Activated CD4-positive, alpha-beta T cell treated with anti-CD3 and anti-CD28 coated beads, Interleukin-2, Interleukin-4, amounts not matched to agents 100 ng/mL and 50 ng/mL, durations not matched to agents 16 hours and 8 hours (primary cell): Measurements from ENCODE around the gene FOXQ1.
"Not testable (repeated sequence)": the region's sequence is repeated elsewhere in the genome, so short reads cannot be mapped to it uniquely, and the experiment has no call there.

Experiments
- DNase-seq: peaks from one replicate; pipeline ENCODE4 v3.0.0-alpha.2; 2020; ENCODE audit warnings: low spot score

The FOXQ1 gene

DNA sequence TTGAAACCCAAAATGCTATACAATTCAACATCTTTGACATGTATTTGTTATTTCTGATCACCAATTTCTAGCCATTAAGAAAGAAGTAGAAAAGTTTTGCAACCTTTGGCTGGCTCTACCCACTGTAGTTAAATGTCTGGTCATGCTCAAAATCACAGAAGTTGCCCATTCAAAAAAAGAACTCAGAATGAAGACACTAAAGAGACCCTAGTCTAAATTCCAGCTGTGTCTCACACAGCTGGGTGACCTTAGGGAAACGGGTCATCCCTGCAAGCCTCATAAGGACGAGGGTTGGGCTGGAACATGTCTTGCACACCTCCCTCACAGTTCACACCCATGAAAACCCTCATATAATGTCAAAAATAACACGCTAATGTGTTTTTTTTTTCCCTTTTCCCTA, 10.3 kb downstream of the FOXQ1 start:
- DNase-seq: no peak

GRCh38 chr6:1322696-1323219, 10.9 kb downstream of the FOXQ1 start:
- DNase-seq: no peak

DNA sequence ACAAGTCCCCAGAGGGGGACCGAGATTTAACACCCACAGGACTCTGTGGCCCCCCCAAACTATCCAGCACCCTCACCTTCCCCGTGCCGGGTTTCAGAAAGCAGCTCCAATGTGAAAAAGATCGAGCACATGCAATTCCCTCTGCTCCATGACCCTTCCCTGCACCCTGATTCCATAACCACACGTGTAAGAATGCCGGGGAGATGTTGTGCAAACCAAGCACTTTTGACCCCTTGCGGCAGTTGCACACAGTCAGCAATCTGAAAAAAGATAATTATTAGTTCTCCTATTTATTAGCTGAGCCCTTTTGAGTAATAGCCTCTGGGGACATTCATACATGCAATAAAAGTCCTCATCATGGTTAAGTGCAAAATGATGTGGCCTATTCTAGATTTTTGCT, 13.0 kb downstream of the FOXQ1 start:
- no peak for DNase-seq

DNA sequence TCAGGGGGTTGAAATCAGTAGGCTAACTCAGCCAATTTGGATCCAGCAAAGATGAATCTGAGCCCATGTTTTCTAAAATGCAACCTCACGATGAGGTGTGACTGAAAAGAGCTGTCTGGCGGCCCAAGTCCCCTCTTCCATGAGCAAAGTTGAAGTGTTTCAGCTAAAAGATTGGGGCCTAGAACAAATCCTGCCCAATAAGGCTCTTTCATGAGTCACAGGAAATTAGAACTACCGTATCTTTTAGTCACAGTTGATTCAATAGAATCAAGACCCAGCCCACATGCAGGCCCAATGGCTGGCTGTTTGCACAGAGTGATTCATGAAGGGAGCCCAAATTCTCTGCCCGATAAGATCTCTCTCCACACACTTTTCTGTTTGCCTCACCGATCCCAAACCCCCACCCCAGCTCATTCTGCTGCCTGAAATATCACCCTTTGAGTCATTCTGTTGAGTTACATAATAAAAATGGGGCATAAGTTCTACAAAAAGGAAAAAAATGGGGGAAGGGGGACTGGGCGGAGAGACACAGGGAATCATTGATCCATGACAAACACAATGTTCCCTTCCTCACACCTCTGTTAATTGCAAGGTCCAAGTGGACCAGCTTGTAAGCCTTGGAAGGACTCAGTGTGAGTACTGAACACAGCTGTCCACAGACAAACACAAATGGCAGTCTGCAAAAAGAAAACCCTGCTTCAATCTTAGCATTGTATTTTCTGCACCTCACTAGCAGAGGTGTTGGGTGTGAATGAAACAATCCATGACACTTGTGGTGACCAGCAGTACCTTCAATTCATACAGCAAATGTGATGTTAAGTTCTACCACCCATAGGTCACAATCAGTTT, 13.8 kb downstream of the FOXQ1 start:
- no peak for DNase-seq

- DNase-seq: no peak
Observed at GRCh38 chr6:1326535-1327121, 14.7 kb downstream of the FOXQ1 start.

DNA sequence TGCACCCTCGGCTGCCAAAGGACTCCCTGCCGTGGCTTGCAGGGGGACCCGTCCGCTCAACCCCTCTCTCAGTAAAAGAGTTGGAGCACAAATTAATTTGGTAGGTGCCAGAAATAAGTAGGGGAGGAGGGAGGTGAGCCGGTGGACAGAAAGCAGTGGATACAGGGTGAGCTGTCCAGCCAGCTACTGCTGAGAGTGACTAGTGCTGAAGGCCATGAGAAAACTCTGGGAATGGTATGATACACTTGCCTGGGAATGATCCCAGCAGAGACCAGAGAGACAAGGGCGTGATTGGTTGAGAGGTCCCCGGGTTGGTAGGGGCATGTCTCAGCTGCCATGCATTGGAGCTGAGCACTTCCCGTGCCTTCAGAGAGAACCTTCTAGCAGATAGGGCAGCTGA, 15.7 kb downstream of the FOXQ1 start:
- DNase-seq: no peak

DNA sequence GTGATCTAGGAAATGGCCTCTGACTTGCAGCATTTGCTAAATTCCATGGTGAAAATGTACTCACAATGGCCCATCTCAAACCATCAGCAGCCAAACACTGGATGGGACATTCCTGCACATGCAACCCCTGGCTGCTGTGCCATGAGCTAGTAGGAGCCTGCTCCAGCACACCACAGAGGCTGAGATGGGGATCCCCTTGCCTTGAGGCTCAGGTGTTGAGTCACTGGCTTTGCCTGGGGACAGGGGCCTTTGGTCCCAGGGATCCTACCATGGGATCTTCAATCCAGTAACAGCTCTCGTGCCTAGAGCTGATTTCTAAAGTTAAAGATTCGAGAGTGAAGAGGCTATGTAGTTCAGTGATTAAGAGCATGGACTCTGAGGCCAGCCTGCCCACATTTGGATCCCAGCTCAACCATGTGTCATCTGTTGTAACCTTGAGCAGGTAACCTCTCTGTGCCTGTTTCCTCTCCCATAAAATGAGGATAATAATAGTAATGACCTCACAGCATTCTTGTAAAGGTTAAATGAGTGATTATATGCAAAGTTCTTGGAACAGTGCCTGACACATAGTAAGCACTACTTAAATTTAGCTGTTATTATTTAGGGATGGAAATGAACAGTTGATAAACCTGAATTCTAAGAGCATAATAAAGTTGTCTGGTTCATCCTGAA, 16.4 kb downstream of the FOXQ1 start:
- DNase-seq: no peak

DNA sequence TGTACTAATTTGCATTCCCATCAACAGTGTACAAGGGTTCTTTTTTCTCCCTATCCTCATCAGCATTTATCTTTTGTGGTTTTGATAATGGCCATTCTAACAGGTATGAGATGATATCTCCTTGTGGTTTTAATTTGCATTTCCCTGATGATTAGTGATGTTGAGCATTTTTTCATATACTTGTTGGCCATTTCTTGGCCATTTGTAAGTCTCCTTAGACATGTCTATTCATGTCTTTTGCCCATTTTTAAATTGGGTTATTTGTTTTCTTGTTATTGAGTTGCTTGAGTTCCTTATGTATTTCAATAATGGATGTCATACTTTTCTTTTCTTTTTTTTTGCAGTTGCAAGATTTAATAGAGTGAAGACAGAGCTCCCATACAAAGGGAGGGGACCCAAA, 17.8 kb downstream of the FOXQ1 start:
- DNase-seq: no peak

DNA sequence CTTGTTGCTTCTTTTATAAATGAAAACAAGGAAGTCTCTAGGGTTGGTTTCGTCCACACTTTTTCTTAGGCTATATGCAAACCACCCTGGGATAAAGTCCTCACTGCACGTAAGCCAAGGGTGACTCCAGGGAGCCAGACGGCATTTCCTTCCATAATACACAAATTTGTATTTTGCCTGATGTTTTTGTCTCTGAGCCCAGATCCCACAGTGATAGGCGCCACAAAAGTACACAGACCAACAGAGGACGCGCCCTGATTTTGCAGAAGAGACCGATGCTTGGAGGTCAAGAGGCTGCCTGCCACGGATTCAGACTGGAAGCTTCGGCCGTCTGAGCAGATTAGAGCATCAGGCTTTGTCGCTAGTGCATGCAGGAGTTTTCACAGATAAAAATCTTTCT, 22.8 kb downstream of the FOXQ1 start:
- no peak for DNase-seq

GRCh38 chr6:1335367-1336037, 23.6 kb downstream of the FOXQ1 start:
- no peak for DNase-seq

- DNase-seq: no peak
Observed at GRCh38 chr6:1336246-1336843, 24.4 kb downstream of the FOXQ1 start.

GRCh38 chr6:1337791-1338190, 25.9 kb downstream of the FOXQ1 start:
- DNase-seq: no peak

GRCh38 chr6:1346101-1346500, 34.2 kb downstream of the FOXQ1 start:
- no peak for DNase-seq

DNA sequence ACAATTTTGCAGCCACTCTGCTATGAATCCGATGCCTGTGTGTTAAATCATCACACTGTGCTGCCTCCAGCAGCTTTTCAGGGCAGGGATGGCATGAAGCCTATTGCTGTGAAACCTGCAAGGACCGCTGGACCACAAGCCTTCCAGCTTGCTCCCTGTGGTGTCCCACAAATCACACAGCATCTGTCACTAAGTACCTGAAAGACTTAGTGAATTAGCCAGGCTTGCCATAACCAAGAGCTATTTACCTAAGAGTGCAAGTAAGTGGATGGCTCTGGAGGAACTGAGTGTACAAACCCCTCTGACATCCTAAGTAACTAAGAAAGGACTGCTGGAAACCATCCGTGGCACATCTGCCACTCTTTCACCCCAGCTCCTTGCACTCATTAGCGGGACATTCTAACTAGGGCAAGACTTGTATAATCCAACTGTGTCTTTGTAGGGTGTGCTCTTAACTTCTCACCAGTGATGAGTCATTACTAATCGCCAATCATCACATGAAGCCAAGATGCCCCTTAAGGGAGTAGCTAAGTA, 34.7 kb downstream of the FOXQ1 start:
- DNase-seq: no peak

DNA sequence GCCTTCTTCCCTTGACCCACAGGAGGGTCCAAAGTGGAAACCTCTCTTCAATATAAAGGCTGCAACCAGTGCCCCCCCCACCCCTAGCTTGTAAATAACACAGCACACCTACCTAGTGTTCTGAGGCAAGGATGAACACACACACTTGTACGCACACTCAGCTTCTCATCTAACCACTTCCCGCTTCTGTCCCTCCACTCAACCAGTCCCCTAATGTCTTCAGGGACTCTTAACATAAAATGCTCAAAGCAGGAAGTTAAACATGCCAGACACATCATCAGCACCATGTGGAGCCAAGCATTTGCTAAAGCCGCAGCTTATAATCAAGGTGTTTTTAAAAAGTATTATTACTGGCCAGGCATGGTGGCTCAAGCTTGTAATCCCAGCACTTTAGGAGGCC, 35.3 kb downstream of the FOXQ1 start:
- no peak for DNase-seq

DNA sequence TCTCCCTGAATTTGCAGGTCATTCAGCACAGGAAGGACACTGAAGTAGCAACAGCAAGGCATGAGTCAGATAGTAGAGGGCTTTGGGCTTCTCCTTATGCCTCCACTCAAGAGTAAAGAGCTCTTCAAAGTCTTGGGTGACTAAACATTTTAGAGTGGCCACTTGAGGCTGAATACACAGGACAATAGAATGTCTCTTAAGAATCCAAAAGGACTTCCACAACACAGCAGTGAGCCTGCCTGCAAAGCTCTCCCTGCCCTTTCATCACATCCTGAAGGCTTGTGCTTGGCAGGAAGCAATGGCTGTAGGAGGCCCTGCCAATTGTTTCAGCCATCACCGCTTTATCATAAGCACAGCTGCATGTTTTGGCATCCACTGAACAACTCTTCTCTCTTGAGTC, 36.8 kb downstream of the FOXQ1 start:
- DNase-seq: no peak

- DNase-seq: no peak
Observed at GRCh38 chr6:1349655-1350054, 37.8 kb downstream of the FOXQ1 start.

GRCh38 chr6:1351381-1352008, 39.6 kb downstream of the FOXQ1 start:
- DNase-seq: no peak

GRCh38 chr6:1355068-1355467, 43.2 kb downstream of the FOXQ1 start:
- not testable (repeated sequence) for DNase-seq

DNA sequence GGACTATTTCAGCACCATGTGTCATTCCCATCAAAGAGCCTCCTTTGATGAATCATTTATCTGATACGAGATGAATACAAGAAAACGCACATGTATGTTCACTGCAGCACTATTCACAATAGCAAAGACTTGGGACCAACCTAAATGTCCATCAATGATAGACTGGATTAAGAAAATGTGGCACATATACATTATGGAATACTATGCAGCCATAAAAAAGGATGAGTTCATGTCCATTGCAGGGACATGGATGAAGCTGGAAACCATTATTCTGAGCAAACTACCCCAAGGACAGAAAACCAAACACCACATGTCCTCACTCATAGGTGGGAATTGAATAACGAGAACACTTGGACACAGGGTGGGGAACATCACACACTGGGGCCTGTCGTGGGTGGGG, 49.8 kb downstream of the FOXQ1 start:
- not testable (repeated sequence) for DNase-seq

DNA sequence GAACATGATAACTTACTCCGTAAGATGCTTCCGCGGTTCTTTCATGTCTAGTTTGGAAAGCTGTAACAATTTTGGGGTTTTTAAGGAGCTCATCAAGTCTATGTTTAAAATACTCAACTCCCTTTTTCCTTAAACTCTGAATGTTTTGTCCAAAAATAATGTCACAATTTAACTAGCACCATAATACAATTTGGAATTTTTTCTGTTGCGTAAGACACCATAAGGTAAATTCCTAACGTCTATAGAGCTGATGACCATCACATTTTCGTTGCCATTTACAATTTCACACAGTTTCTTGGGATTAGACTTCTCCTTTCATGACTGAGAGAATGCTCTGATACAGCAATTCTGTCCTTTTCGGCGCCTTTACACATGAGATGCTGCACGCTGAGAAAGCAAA, 50.7 kb downstream of the FOXQ1 start:
- DNase-seq: no peak
